Effector CD4-positive, alpha-beta T cell (primary cell): ENCODE data around the gene CERK.
"Not testable (repeated sequence)": the region's sequence is repeated elsewhere in the genome, so short reads cannot be mapped to it uniquely, and the experiment has no call there.

Source experiments
- DNase-seq: peaks from one replicate; pipeline ENCODE4 v3.0.0-alpha.2; 2020

The CERK gene

GRCh38 chr22:46748908-46749675 lies 11.0 kb upstream of the CERK start:
- DNase-seq = peak; percentile 59

- DNase-seq = no peak
These were observed 10.3 kb upstream of the CERK start for GRCh38 chr22:46748206-46748907.

DNA sequence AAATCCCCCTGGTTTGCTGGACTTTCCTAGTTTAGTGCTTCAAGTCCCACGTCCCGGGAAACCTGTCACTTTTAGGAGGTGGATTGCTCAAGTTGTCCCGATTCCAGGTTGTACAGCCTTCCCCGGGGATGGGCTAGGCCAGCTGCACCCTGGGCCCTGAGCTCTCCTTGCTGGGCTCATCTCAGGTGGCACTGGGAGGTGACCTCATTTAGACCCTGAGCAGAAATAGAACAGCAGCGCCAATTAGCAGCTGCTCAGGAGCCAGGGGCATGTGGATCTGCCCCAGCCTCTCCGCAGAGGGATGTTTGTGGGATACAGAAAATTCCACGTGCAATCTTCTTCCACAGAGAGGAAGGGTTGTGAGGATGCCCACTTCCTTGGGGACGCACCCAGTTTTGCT lies 9.6 kb upstream of the CERK start:
- no peak for DNase-seq

DNA sequence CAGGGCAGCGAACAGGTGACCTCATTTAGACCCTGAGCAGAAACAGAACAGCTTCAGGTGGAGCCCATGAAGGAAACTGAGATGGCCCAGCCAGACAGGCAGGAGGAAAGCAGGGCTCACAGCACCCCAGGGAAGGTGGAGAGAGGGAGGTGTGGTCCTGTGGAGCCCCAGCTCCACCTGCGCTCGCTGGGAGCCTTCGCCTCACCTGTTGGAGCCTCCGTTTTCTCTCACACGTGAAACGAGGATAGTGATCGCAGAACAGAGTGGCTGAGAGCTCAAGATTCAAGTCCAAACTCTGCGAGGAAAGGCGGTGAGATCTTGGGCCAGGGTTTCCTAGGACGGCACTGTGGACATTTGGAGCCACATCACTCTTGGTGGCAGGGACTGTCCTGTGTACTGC lies 8.6 kb upstream of the CERK start:
- DNase-seq = no peak

GRCh38 chr22:46746192-46746591 lies 8.1 kb upstream of the CERK start:
- DNase-seq = no peak

GRCh38 chr22:46744581-46744980 lies 6.5 kb upstream of the CERK start:
- DNase-seq = no peak

DNA sequence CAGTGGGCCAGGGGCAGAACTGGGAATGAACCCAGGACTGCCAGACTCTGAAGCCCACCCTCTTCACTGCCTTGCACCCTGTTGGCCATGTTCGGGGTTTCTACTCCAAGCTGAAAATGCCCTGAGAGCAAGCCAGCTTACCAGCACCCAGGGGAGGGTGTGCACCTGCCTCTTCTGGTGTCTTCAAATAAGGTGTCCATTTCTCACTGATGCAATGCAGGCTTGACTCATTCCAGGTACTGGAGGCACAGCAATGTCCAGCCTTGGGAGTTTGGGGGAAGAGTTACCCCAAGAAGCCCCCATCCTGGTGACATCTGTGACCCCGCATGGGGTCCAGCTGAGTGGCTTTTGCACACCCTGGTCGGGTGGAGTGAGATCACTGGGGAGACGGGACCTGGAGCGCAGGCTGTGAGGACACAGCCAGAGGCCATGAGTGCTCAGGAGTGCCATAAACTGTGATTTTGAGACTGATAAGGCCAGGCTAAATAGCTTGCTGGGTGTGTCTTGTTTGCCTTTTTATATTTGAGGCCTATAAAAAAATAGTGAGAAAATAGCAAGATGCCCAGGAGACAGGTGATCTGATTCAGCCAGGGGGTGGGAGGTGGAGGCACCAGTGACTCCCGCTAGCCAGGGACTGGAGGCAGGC lies 4.6 kb upstream of the CERK start:
- DNase-seq = no peak

- no peak for DNase-seq
These were observed 4.0 kb upstream of the CERK start for GRCh38 chr22:46741974-46742519.

DNA sequence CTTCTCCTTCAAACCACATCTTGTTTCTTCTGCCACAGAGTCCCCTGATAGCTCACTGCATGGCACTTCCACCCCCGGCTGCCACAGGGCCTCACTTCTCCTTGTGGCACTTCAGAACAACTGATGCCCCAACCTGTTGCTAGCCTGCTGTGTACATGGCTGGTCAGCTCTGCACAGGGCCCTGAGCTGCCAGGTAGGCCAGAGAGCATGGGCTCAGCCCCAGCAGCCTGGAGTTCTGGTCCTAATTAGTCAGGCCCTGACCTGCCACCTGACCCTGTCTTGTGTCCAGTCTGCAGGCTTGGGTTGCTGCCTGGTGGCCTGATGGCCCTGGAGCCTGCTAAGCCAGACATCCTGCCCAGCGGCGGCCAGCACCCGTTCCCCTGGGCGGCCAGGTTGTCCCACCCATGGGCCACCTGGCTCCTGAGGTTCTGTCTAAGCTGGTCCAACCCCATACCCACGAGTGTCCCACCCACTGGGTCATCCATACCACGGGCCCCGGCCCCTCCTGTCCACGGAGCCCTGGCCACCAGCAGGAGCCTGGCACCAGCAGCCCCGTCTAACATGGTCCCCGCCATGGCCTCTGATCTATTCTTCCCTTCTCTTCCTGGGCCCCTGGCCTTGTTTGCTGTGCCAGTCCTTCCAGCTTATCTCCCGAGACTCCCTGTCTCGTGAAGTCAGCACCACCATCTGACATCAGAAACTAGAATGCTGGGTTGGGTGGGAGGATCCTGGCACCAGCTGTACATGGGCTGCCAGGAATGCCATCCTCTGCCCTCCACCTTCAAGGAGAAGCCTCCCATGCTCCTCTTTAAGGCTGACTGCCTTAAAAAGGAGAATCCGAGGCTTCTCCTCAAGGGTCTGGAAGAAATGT lies 3.1 kb upstream of the CERK start:
- DNase-seq = no peak

DNA sequence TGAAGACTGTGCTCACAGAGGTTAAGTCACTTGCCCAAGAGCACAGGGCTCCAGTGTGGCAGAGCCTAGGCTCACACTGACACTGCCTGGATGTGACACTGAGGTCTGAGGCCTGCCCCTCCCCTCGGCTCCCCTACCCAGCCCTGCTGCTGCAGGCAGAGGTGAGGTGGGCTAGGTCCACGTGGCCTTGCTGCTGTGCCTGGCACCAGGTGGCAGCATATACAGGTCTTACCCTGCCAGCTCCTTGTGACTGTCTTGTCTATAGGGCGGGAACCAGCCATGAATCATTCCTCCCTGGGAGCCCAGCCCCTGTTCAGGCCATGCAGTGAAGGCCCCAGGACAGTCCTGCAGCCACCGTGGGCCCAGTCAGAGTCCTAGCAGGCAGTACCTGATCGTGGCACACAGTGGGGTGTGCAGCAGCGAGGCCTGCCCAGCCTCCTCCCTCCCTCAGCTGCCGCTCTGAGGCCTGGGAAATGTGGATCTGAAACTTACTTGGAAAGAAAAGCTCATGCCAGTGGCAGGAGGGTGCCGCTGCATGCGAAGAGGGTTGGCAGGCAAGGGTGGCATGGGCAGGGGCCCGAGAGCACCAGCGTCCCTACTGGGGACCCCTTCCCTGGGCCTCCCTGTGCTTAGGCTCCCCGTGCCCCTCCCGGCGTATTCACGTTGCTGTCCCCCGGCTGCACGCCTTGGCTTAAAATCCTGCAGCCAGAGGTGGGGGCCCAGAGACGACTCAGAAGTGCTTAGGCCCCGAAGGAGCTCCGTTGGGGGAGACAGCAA lies 1.2 kb upstream of the CERK start:
- DNase-seq = peak; percentile 81

DNA sequence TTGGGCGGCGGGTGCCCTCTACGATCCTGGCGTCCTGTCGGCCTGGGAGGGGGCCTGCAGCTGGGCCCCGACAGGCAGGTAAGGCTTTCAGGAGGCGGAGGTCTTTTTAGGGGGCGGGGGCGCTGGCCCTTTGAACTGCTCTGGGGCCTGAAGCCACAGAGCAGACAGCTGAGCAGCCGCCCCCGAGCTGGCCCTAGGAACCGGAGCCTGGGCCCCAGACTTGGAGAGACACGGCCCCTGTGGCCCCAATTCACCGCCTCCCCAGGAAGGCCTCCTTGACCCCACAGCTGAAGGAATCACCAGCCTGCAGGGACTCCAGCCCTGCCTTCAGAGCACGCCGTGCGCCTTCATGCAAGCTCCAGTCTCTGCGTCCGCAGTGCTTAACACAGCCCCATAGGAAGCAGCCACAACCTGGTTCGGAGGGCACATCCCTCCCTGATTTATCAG lies 618 bp upstream of the CERK start:
- no peak for DNase-seq

DNA sequence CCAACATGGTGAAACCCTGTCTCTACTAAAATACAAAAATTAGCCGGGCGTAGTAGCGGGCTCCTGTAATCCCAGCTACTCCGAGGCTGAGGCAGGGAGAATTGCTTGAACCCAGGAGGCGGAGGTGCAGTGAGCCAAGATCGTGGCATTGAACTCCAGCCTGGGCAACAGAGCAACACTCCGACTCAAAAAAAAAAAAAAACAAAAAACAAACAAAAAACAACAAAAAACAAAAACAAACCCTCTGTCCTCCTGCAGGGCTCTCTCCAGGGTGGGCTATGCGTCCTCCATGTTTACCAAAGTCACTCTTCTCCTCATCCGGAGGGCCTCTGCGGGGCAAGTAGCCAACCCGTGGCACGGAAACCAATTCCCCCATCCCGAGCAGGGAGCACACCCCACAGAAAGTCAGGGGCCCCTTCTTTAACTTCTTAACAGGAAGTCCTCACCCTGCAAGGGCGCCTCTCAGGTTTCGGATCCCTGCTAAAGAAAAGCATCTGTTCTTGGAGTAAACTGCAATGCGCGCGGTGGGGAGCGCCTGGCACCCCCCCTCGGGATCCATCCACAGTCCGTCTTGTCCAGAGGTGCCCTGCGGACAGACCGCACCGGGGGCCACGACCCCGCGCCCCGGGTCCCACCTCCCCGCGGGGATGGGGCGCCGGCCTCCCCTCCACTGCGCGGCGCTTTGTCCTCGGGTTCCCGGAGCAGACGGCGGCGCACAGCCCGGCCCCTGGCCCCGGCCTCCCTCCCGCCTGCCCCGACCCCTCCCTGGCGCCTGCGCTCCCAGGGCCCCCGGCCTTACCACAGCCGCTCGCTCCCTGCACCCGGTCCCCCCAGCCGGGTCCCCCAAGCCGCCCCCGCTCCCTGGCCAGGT lies 712 bp downstream of the CERK start:
- DNase-seq = peak; percentile 22

GRCh38 chr22:46736705-46737104 lies 1.3 kb downstream of the CERK start:
- DNase-seq = no peak

DNA sequence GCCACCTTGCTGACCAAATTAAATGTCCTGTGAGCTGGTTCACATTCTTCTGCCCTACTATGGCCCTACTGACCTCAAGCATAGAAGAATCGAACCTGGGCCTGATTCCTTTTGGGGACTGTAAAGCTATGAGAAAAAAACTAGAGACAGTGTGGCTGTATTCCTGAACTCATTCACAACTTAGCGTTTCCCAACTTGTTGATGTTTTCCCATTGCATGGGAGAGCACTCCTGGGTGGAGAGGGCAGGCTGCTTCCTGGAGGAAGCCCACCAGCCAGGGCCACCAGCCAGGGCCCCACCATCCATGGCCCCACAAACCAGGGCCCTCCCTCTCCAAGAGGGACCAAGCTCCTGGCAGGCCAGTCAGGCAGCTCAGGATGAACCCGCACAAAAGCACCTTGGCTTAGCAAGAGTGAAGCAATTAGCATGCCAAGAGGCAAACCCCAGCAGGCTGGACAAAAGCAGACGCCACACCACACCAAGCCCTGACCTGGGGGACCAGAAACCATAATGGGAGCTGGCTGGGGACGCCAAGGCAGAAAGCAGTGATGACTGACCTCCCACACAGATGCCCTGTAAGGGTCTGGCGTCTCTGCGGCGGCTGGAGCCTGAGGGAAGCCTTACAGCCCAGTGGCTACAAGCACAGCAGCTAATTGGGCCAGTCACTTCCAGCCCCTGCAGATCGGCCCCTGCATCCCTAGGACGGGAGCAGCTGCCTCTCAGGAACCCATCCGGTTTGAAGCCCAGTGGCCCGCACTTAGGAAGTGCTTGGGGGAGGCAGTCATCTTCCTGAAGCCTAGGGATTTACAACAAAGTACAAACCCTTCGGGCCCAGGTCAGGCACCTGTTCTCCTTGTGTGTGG lies 2.1 kb downstream of the CERK start:
- DNase-seq = no peak

- peak; percentile 60 for DNase-seq
These were observed 3.1 kb downstream of the CERK start for GRCh38 chr22:46734830-46735453.

DNA sequence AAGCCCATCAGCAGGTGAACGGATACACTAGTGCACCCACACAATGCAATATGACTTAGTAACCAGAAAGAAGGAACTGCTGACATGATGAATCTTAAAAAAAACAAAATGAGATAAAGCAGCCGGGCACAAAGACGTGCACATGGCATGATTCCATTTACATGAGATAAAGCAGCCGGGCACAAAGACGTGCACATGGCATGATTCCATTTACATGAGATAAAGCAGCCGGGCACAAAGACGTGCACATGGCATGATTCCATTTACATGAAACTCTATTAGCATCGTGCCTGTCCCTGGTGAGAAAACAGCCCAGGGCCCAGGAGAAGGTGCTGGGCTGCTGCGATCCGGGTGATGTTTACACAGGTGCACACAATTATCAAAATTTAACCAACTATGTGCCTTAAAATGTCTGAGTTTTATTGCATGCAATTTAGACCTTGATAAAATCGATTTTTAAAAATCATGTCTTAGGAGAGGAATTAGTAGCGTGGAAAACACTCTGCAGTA lies 3.8 kb downstream of the CERK start:
- not testable (repeated sequence) for DNase-seq

- DNase-seq = no peak
These were observed 5.5 kb downstream of the CERK start for GRCh38 chr22:46732513-46732912.

GRCh38 chr22:46732041-46732379 lies 6.0 kb downstream of the CERK start:
- DNase-seq = no peak
